Measurements from ENCODE around the gene ARHGAP23.
"Not testable (repeated sequence)": the region's sequence is repeated elsewhere in the genome, so short reads cannot be mapped to it uniquely, and the experiment has no call there.

ARHGAP23 gene

DNA sequence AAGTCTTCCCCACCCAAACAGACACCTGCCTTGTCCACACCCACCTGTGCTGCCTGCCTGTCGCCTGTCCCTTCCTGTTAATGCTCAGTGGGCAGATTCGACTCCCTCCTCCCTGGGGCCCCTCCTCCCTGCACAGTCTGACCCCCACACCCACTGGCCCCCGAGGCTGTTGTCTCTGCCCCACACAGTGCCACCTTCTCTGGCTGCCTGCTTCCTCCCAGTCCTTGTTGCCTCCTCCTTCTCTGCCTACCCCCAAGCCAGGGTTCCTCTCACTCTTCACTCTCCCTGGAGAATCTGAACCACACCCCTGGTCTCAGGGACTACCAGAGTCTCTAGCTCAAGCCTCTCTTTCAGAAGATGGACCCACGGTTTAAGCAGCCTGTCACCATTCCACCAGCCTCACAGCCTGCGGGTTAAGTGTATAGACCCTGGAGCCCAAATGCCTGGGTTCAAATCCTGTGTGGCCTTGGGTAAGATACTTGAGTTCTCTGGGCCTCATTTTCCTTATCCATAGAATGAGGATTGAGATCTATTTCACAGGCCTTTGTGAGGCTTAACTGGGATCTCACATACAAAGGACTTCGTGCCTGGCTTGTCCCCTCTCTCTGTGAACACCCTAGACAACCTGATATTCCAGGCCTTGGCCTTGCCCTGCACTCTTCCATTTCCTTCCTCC, 3.8 kb upstream of the ARHGAP23 start:
- no peak for DNase-seq

DNA sequence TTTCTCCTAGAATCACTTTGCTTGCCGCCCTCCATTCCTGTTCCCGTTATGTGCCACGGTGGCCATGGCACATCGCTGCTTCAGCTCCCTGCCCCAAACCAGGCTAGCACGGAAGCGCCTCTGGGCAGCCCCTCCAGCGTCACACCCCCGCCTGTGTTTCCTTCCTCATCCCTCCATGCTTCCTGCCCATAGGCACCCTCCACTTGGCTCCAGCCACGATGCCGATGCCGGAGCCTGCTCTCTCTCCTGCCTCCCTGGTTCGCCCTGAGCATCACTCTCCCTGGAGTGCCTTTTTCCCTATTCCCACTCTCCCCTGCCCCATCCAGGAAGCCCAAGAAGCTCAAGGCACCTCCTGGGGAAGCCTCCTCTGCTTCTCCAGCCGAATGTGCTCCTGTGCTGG, 3.2 kb upstream of the ARHGAP23 start:
- DNase-seq: no peak

DNA sequence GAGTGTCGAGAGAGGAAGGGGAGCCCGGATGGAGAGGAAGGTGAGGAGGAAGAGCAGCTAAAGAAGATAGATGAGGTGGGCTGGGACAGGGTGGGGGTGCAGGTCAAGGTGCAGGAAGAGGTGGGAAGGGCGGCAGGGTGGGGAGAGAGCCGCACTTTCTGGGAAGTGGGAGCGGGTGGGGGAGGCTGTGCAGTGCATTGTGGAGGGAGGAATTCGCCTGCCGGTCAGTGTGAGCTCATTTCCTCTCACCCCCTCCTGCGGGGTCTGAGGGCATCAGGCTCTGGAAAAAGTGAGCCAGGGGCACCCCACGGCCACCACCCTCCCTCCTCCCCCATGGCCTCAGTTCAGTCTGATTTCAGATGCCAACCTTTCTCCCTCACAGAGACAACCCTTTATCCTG, 2.5 kb upstream of the ARHGAP23 start:
- DNase-seq: no peak

DNA sequence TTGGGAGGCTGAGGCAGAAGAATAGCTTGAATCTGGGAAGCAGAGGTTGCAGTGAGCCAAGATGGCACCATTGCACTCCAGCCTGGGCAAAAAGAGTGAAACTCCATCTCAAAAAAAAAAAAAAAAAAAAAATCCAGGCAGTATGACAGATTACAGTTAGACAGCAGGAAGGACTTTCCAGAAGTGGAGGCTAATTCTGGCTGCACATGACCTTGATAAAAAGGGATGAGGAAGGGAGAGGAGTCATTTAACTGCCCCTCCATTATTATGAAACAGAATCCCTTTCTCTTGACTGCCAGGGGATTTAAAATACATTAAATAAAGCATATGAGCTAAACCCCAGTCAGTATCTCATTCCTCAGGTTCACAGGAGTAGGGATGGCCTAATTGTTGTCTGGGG, 1.8 kb upstream of the ARHGAP23 start:
- no peak for DNase-seq

DNA sequence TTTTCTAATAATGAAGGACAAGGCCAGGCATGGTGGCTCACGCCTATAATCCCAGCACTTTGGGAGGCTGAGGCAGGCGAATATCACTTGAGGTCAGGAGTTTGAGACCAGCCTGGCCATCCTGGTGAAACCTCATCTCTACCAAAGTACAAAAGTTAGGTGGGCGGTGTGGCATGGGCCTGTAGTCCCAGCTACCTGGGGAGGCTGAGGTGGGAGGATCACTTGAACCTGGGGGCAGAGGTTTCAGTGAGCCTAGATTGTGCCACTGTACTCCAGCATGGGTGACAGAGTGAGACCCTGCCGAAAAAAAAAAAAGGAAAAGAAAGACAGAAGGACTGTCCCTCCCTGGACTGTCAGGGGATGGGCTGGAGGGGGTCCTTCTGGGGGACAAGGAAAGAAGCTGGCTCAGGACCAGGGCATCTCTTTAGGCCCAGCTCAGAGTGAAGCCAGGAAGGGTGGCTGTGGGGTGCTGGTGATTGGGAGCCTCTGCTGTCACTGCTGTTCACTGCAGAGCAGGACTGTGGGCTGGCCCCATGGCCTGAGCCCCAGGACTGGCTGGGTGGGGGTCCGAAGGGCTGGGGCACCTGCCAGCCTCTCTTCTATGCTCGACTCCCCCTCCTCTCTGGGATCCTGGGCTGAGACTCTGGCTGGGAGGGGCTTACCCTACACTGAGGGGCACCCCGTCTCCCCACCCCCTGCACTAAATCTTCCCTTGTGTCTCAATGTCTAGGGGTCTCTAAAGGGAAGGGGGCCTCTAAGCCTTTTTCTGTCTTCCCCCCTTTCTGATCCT, 909 bp upstream of the ARHGAP23 start:
- DNase-seq: no peak

DNA sequence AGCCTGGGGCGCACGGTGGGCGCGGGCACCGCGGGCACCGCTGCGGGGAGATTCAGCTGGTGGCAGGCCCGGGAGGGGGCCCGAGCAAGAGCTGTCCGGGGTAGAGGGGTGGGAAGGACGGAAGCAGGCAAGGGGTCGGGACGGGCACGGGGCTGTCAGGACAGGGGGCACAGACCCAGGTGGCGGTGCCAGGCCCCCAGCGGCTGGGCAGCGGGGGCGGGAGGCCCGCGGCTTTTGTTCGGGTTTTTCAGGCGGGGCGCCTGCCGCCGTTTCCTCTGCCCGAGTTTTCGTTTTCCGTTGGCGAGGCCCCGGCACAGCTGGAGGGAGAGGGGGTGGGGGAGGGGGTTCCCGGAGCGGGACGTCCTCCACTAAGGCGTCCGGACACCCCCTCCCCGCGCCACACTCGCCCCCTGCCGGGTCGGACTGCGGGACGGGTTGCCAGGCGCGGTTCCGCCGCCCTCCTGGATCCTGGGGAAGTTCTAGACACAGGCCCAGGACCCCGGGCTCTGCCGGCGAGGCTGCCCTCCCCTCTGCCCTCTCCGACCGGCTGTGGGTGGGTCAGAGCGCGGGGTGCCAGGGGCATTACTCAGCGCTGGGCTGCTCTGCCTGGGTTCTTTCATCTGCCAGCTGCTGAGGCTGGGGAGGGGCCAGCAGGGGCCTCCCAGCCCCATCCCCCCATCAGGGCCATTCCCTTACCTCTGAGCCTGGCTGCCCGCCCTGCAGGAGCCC, 543 bp downstream of the ARHGAP23 start:
- no peak for DNase-seq

DNA sequence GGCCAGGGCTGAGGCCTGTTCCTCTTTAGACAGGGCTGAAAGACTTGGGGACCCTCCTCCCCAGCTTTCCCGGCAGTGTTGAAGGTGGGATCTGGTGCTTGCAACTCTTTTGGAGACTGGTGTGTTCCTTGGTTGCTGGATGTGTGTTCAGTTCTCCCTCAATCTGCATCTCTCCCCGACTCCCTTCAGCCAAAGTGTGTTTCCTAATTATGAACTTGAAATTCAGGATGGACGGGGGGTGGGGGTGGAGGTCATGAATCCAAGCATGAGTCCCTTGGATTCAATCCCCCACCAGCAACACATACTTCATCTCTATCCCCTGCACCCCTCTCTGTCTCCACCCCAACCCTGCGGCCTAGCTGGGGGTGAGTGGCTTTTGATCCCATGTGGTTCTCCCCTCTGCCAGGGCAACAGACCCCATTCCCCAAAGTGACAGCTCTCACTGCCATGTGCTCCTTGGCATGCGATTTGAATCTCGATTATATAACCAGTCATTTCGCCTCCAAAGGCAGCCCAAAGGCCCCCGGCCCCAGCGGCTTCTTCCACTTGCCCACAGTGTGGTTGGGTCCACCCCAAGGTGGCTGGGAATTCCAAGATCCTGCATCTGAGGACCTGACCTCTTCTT, 1.3 kb downstream of the ARHGAP23 start:
- DNase-seq: no peak

DNA sequence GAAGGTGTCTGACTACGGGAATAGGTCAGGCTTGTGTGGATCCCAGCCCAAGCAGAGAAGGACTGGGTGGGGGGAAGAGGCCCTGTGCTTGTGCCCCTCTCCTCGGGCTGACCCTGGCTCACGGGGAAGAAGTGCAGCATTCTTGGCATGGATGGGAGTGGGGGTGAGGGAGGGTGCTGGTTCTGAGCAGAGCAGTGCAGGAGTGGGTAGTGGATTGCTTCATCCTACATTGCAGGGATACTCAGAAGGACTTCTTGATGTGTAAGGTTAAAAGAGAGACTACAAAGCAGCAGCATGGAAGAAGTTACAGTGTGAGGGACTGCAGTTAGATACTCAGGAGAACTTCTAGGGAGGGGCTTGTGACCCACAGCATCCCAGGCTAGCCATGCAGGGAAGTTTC, 2.1 kb downstream of the ARHGAP23 start:
- DNase-seq: no peak

DNA sequence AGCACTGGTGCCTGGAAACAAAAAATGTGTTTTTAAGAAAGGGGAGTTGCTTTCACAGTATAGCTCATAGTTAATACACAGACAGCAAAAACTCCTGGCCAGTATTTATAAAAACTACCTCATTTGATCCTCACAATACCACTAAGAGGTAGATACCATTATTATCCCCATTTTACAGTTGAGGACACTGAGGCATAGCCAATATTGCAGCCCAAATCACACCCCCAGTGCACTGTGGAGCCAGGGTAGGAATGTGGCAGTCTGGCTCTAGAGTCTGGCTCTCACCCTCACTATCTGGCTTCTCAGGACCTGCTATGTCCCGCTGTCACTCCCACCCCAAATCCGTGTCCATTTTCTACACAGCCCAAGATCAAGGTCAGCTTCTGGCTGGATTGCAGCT, 2.6 kb downstream of the ARHGAP23 start:
- no peak for DNase-seq

DNA sequence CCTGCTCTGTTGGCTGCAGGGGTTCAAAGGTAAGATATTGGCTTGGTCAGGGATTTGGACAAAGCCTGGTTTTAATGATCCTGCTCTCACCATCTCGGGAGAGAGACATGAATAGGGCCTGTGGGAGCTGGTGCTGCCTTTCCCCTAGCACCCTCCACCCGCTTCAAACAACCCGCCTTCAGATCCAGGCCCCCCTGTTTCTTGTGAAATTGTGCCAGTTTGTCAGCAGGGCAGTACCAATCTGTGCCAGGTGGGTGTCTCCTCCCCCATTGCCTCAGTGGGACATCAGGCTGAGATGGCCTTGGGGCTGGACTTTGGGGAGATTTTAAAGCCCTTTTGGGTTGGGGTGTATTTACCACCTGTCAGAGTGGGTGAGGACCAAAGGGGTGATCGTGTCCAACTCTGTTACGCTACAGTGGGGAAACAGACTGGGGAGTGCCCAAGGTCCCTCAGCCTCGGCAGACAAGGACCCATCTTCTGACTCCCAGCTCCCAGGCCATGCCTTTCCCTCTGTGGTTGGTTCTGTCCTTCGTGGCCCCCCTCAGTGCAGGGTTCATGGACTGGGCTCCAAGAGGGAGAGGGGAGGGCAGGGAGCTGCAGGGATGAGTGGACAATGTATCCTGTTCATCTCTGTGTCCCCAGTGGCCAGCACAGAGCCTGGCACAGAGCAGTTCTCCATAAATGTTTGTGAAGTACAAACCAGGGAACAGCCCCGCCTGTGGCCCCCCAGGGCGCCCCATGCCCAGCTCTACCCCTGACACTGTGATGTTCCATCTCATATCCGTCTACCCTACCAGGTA, 3.3 kb downstream of the ARHGAP23 start:
- no peak for DNase-seq

DNA sequence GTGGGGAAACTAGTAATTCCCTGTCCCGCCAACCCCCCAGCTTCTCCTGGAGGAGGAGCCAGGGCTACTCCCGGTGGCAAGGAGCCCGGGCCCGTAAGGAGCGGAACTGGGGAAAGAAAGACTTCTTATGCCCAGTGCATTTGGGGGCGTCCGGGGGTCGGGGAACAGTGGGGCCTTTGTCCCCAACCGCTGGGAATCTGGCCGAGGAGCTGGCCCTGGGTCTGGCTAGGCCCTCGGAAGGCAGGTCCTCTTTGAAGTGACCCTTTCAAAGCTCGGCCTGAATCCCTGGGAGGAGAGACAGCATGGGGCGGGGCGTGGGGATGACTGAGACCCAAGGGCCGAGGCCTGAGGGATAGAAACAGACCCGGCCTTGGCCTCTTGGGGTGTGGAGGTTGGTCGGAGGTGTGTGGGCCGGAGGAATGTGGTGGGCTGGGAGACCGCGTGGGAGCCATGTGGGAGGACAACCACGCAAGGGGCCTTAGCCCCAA, 6.0 kb downstream of the ARHGAP23 start:
- no peak for DNase-seq

DNA sequence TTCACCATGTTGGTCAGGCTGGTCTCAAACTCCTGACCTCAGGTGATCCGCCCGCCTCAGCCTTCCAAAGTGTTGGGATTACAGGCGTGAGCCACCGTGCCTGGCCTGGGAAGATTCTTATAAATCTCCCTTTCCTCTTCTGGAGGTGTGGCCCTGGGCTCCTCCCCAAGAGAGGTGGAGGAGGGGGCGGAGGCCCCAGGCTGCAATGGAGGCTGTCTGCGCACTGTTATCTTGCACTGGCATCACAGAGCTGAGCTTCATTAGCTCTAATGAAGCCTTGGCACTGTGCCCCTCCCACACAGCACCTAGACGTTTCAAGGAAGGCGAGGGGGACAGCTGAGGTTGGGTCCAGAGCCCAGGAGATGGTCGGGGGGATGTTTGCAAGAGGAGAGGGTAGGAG, 7.5 kb downstream of the ARHGAP23 start:
- DNase-seq: no peak

DNA sequence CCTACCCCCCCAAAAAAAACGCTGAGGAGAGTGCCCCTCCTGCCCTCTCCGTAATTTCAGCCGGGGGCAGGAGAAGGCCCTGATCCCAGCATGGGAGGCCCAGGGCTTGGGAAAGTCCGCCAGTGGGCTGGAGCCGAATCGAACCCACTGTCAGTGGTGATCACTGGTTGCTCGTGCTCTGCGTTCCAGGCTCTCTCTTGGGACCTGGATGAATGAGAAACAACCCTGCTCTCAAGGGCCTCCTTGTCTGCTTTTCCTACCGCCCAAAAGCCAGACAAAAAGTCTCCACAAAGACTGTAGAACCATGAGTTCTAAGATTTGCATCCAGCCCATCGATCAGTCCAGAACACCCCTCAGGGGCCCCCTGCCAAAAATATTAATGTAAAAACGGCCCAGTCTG, 8.1 kb downstream of the ARHGAP23 start:
- DNase-seq: no peak

DNA sequence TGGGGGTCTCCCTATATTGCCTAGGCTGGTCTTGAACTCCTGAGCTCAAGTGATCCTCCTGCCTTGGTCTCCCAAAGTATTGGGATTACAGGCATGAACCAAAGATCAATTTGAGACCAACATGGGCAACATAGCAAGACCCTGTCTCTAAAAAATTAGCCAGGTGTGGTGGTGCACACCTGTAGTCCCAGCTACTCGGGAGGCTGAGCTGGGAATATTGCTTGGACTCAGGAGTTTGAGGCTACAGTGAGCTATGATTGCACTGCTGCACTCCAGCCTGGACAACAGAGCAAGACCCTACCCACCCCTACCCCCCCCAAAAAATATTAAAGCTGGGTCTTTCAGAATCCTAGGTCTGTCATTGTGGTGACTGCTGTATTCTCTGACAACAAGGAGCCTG, 9.0 kb downstream of the ARHGAP23 start:
- DNase-seq: not testable (repeated sequence)

DNA sequence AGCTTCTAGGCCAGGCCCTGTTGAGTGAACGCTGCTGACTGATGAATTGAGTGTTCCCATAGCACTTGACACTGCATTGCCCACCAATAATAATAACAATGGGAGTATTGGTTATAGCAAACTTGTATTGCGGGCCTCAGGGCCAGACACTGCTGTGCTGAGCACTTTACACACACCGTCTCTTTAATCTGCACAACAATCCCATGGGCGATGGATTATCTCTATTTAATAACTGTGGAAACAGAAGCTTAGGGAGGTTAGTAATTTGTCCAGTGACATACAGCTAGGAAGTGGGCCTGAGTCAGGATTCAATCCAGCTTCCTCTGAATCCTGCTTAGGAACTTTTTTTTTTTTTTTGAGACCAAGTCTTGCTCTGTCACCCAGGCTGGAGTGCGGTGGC, 11.2 kb downstream of the ARHGAP23 start:
- DNase-seq: no peak

DNA sequence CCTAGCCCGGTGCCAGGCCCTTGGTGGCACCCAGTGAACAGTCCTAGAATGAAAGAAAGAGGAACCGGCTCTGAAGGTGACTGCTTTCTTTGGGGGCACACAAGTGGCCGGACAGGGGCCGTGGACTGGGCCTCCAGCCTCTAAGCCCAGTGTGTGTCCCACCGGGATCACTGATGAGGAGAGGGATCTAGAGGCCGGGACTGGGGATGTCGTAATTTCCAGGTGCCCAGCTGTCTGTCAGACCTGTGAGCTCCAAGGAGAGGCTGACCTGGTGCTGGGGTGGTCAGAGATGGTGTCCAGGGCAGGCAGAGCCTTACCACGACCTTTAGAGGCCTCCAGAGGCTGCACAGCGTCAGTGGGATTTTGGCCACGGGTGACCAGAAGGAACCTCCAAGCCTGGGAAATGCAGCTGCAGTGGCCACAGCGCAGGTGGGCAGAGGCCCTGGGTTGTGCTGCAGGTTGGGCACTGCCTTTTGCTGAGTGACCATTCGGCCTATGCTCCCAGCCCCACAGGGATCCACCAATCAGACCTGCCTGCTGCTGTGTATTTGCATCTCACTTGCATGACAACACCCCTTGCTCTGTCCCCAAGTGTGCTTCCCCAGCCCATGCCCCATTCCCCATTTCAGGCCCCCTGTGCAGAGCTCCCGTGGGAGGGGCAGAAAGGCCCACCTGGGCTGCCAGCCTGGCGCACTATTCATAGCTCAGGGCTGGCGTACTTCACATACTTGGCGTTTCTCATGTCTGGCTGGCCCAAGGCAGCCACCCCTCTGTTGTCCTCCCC, 12.5 kb downstream of the ARHGAP23 start:
- no peak for DNase-seq

DNA sequence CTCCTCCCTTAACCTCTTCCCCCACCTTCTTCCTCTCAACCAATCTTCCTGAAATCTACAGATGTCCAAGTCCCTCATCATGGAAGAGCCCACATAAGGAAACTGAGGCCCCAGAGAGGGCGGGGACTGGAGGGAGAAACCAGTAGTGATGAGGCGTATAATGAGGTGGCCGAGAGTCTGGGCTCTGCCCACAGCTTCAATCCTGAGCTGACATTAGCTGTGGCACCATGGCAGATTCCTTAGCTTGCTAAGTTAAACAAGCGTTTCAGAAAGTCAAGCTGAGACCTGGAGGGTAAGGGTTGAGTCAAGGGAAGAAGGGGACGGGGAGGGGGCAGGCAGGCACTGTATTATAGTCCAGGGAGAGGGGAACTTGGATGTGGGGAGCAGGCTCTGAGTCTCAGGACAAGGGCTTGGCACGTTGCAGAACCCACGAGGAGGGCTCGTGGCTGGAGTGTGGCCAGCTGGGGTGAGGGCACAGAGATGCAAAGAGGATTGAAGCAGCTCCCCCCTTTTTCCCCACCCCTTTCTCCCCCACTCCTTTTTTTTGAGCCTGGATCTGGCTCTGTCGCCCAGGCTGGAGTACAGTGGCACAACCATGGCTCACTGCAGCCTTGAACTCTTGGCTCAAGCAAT, 13.3 kb downstream of the ARHGAP23 start:
- no peak for DNase-seq

DNA sequence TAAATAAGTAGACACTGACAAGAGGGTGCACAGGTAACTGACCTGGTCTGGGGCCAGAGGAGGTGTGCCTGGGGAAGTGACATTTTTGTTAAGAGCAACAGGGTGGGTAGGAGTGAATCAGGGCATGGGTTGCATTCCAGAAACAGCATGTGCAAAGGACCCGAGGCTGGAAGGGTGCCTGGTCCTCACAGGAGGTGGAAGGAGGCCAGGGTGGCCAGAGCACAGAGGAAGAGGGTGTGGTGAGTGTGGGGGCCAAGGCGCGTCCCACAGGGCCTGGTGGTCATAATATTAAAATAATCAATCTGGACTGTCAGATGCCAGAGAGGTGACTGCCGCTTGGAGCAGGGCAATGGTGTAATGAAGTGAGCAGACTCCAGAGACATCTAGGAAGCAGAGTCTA, 14.3 kb downstream of the ARHGAP23 start:
- DNase-seq: no peak

DNA sequence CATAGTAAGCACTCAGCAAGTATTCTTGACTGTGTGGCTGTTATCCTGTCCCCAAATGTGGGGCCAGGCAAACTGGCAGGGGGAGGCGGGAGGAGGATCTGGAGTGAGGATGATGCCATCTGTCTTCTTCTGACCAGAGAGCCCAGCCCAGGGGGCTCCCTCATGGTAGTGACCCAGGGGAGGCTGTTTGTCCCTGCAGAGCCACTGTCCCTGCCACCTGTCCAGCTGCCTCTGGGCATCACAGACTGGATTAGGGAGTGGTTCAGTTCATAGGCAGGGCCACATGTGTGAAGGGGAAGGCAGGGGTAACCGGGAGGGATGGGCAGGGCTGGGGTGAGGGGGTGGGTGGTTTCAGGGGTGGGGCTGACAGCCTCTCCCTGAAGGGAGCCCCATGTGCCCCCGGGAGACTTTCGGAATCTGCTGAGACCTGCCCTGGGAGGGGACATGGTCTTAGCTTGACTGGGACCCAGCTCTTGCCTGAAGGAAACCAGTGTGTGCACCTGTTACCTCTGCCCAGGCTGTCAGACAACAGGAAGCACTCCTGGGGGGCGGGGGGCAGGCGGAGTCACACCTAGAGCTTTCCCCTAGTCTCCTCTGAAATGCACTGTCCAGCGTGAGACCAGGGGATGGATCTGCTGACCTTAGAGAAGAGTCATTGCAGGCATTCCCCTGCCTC, 15.2 kb downstream of the ARHGAP23 start:
- DNase-seq: no peak

DNA sequence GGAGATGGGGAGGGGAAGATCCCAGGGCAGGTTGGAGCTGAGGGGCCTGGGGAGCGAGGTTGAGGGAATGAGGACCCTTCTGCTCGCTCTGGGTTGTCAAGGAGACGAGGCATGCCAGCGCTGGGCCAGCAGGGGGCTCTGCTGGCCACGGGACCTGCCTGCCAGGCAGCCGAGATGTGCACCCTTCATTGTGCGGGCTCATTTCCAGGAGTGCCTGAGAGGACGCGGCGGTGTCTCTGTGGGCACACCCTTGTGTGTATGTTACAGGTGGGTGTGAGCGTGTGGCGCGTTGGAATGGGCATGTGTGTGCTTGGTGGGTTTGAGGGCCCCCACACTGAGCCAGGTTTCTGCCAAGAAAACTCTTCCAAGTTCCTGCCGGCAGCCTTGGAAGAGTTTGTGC, 15.9 kb downstream of the ARHGAP23 start:
- DNase-seq: peak; percentile 41

Measured in activated T-cell treated with anti-CD3 and anti-CD28 coated beads for 4 hours (primary cell).